ENCODE results near the gene FXR2. TPM values are rescaled to one million over a fixed set of nuclear protein-coding genes. Genes with fewer than 3 reads are reported as not detected.

The FXR2 gene
- total and polyA plus RNA-seq, 10 of the 15 experiments (the other 5 are each of a cell fraction or from before 2014, with no cell fraction given), result 1.6 to 33.3 (median 22.0) TPM

DNA sequence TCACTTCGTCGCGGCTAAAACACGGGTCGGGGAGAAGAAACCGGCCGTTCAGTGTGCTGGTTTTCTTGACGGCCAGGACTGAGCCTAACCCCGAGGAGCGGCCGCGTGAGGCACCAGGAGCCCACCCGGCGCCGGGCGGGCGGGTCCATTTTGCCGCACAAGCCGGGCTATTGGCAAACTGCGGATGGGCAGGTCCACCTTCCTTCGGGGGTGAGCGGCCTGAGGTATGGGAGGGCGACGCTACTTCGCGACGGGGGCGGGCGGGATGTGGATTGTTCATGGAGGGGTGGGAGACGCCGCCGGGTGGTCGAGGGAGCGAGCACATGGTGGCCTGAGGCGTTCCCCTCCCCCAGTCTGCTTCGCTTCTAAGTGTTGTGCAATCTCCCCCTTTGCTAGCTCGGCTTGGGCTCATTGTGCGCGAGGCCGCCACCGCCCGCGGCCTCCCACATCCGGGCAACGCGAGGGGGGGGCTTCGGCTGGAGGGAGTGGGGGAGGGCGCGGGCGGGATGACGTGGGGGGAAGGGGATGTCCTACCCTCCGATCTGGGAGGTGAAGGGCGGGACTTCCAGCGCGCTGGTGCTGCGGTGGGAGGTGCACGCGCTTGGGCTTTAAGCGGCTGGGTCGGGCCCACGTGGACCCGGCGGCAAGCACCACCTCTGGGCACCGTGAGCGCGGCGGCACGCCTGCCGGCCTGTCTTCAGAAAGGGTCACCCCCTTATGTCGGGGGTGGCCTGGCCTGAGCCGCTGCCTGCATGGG, 41.2 kb downstream of the FXR2 start (continued):
- TF ChIP-seq ZNF274 (IDR thresholded peaks at IDR 0.05; ENCODE audit: insufficient read depth, insufficient read length) (no peak), JUND (IDR thresholded peaks at IDR 0.05; ENCODE audit: low read depth, low read length) (peak; percentile 35; the same call in 1 of the 2 replicates)

DNA sequence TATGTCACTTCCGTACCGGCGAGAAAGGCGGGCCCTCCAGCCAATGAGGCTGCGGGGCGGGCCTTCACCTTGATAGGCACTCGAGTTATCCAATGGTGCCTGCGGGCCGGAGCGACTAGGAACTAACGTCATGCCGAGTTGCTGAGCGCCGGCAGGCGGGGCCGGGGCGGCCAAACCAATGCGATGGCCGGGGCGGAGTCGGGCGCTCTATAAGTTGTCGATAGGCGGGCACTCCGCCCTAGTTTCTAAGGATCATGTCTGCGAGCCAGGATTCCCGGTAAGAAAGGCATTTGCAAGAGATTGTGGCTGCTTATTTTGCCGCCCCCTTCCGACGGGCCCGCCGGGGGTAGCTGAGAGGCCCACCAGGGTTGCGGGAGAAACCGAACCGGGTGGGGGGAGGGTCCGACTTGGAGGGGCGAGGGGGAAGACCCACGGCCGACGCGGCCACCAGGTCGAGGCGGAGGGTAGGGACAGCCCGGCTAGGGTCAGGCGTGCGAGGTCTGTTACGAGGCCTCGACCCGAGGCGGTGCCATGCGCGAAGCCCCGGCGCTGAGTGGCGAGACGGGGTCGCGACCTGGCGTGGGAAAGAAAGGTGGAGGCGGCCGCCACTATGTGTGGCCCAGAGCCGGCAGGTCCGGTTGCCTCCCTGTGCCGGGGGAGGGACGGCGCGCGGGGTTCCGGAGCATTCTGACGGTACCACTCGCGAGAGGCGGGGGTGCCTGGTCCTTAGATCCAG, 41.9 kb downstream of the FXR2 start:
- ATAC-seq (peak; percentile 0), DNase-seq (ENCODE audit: low read depth, low spot score) (peak; percentile 98), FAIRE-seq (no peak)
- SMC1A ChIA-PET (ENCODE audit: uncharacterized antibody, unreplicated experiment), result no interaction called here
- peaks cover 34 to 49% of the 10 kb centered on the region in 2 experiments for H3K36me3 ChIP-seq (ENCODE audit: control insufficient read depth in 2 of 2, insufficient read depth in 2 of 2, low read length in 1 of 2)
- under 1% methylated on average over 45 of the region's 73 CpGs for WGBS (ENCODE audit: insufficient coverage, insufficient replicate concordance, low lambda C conversion rate, missing lambda C conversion rate)
- H3K79me2 ChIP-seq (ENCODE audit: control insufficient read depth, insufficient read depth, low read length), result peaks cover 54% of the 10 kb centered on the region
- H4K20me1 ChIP-seq (ENCODE audit: control insufficient read depth, insufficient read depth), result peaks cover 25% of the 10 kb centered on the region
- intact Hi-C loops (cut with micrococcal nuclease; ENCODE audit: unreplicated experiment), result loop anchor here (1.0 to 5.0 kb wide), 3 partner anchors 11 to 115 kb away; partner anchors contain the start of genes POLR2A, SENP3, TP53 and WRAP53
- TSS peak; percentile 48 for BruUV-seq (replicated peaks)
- H3K9ac ChIP-seq (ENCODE audit: control insufficient read depth, insufficient read depth, low read length), result peak overlapping the region; percentile 99
- H3K27ac ChIP-seq (ENCODE audit: control insufficient read depth, insufficient read depth), result peak overlapping the region; percentile 97
- RAD21 ChIA-PET (ENCODE audit: unreplicated experiment), result interaction anchor here (0.6 to 2.8 kb wide), 4 partner anchors 11 to 137 kb away, joined by 3 to 9 read pairs (median 6); partner anchors contain the start of genes MPDU1, TMEM102, TP53 and WRAP53
- H3K4me1 ChIP-seq (ENCODE audit: control insufficient read depth, insufficient read depth, low read length), result peaks cover 21% of the 10 kb centered on the region
- in situ Hi-C loops (cut with MboI), result loop anchor here (25.0 kb wide), 1 partner anchor 535 kb away; the partner anchor contains the start of genes SLC16A11 and SLC16A13
- no peaks in the 10 kb centered on the region for H3K9me3 ChIP-seq (replicated peaks; ENCODE audit: control insufficient read depth, insufficient read depth, low read length)
- no peaks in the 10 kb centered on the region for H3K27me3 ChIP-seq (replicated peaks in 1 of 2; ENCODE audit: control insufficient read depth in 2 of 2, insufficient read depth in 2 of 2, low read length in 1 of 2)
- peak overlapping the region; percentile 18; the same call in 1 of the 2 replicates for H3K4me2 ChIP-seq (ENCODE audit: control insufficient read depth, insufficient read depth)
- peak overlapping the region; percentile 93 for H3K4me3 ChIP-seq
- CTCF ChIA-PET, result interaction anchor here (1.0 to 1.3 kb wide), 2 partner anchors 114 to 115 kb away, joined by 5 read pairs; partner anchors contain the start of genes TP53 and WRAP53
- H2AFZ ChIP-seq (ENCODE audit: control insufficient read depth, low read depth, low read length), result no peak overlapping the region
- POLR2A ChIA-PET, result interaction anchor here (1.0 to 5.1 kb wide), 7 partner anchors 12 to 236 kb away, joined by 3 to 39 read pairs (median 4); partner anchors contain the start of genes ACAP1, FXR2, MPDU1 and TP53
- TF ChIP-seq BCL11A (IDR thresholded peaks at IDR 0.05; ENCODE audit: low read depth, low read length) (0 out of 2 replicates have a peak, but pooled peaks have one; percentile 24), RUNX3 (IDR thresholded peaks at IDR 0.05; ENCODE audit: low read length) (no peak), ESRRA (IDR thresholded peaks at IDR 0.05; ENCODE audit: low read length) (no peak), RAD51 (IDR thresholded peaks at IDR 0.05) (no peak), SUPT20H (IDR thresholded peaks at IDR 0.05; ENCODE audit: borderline replicate concordance, control insufficient read depth, low read depth, low read length) (no peak), CHD1 (IDR thresholded peaks at IDR 0.05; ENCODE audit: low read depth, low read length) (peak; percentile 67; the same call in 1 of the 2 replicates), MTA2 (IDR thresholded peaks at IDR 0.05; ENCODE audit: low read depth) (no peak), STAT3 (IDR thresholded peaks at IDR 0.05; ENCODE audit: low read depth, low read length) (no peak), CREM (IDR thresholded peaks at IDR 0.05; ENCODE audit: low read depth) (peak; percentile 95), HCFC1 (IDR thresholded peaks at IDR 0.05; ENCODE audit: low read length) (0 out of 2 replicates have a peak, but pooled peaks have one; percentile 60), RELB (IDR thresholded peaks at IDR 0.05; ENCODE audit: low read depth) (no peak), KLF5 (IDR thresholded peaks at IDR 0.05; ENCODE audit: partially characterized antibody) (peak; percentile 95), PAX8 (IDR thresholded peaks at IDR 0.05) (no peak), ATF7 (IDR thresholded peaks at IDR 0.05; ENCODE audit: low read depth) (peak; percentile 90), MYC (IDR thresholded peaks at IDR 0.05; ENCODE audit: insufficient read depth, insufficient read length, insufficient replicate concordance, low read length, severe bottlenecking) (no peak), IRF4 (IDR thresholded peaks at IDR 0.05; ENCODE audit: low read depth, low read length) (no peak), ZNF207 (IDR thresholded peaks at IDR 0.05; ENCODE audit: borderline replicate concordance) (no peak; the same call in 1 of the 2 replicates)
- TF ChIP-seq, protein P1, sequence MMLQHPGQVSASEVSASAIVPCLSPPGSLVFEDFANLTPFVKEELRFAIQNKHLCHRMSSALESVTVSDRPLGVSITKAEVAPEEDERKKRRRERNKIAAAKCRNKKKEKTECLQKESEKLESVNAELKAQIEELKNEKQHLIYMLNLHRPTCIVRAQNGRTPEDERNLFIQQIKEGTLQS (IDR thresholded peaks at IDR 0.05; ENCODE audit: borderline replicate concordance, extremely low read depth, low read depth, low read length), result no peak
